HCT116 (cell line): Measurements from ENCODE around the gene TMEM150C. TPM values are rescaled to one million over a fixed set of nuclear protein-coding genes. Genes with fewer than 3 reads are reported as not detected.

ENCODE experiments used
- ATAC-seq: fragments of 200-7000 bp; cut with Tn5 transposase; 2 replicates; pipeline ENCODE4 v1.9.1; 2020; ENCODE audit warnings: mild to moderate bottlenecking, moderate library complexity
- BruUV-seq: library from RNA; stranded (reverse); fragments of 400-500 nt; replicated peaks from 2 replicates; lab custom pipeline; 2021; lab: Mats Ljungman, UMichigan
- CTCF ChIA-PET: fragments of 300-600 bp; sonication (Branson Sonifier 250); formaldehyde crosslinking; loops from one replicate; lab custom pipeline; 2021; ENCODE audit warnings: antibody characterized with exemption; lab: Charles Lee
- POLR2A ChIA-PET: fragments of 300-600, 350-600 bp; sonication (Branson Sonifier 250); formaldehyde crosslinking; loops from one replicate; lab custom pipeline; 2021; ENCODE audit warnings: antibody characterized with exemption; lab: Charles Lee
- RAD21 ChIA-PET, 2 experiments: fragments of 300-600 bp; sonication (Branson Sonifier 250); formaldehyde crosslinking; loops; one replicate each; lab custom pipeline; 2023; ENCODE audit warnings: low total read pairs in 2 of 2; ENCODE audit not compliant: uncharacterized antibody in 2 of 2, unreplicated experiment in 2 of 2, low non-redundant PET in 1 of 2; lab: Charles Lee
- DNase-seq: peaks from one replicate; pipeline ENCODE4 v3.0.0-alpha.2; 2010; ENCODE audit warnings: low read depth, low spot score
- H2AFZ ChIP-seq: fragments of 200-600 bp; shearing (Covaris generic), sonication (generic); 2 replicates; pipeline ENCODE4 v1.6.1; 2017; ENCODE audit warnings: low read depth, mixed run types, mixed read lengths, antibody characterized with exemption, low read length; ENCODE audit not compliant: poor library complexity, severe bottlenecking
- H3K27ac ChIP-seq: 2 replicates; pipeline ENCODE4 v1.5.1; 2012; ENCODE audit warnings: low read depth, low read length
- H3K27me3 ChIP-seq: fragments of 200-600 bp; sonication (generic); 2 replicates; pipeline ENCODE4 v1.6.1; 2016; ENCODE audit warnings: mixed run types, low read length, mixed read lengths; ENCODE audit not compliant: insufficient read depth
- H3K36me3 ChIP-seq, 2 experiments: fragments of 200-500 bp in 1 of 2; fragments of 200-600 bp in 1 of 2; sonication (Bioruptor generic) in 1 of 2; sonication (generic) in 1 of 2; 2 replicates each; pipeline versions ENCODE4 v1.5.1 to v1.6.1; 2014 to 2016; ENCODE audit warnings: low read length in 2 of 2, inconsistent platforms in 1 of 2, mixed read lengths in 1 of 2, mixed run types in 1 of 2; ENCODE audit not compliant: insufficient read depth in 2 of 2, control insufficient read depth in 1 of 2
- H3K4me1 ChIP-seq, 2 experiments: fragments of 200-600 bp in 1 of 2; sonication (generic) in 1 of 2; 2 replicates each; pipeline versions ENCODE4 v1.5.1 to v1.6.1; 2012 to 2017; ENCODE audit warnings: low read length in 2 of 2, inconsistent platforms in 1 of 2, mild to moderate bottlenecking in 1 of 2, mixed read lengths in 1 of 2, mixed run types in 1 of 2, moderate library complexity in 1 of 2; ENCODE audit not compliant: insufficient read depth in 2 of 2, control insufficient read depth in 1 of 2
- H3K4me2 ChIP-seq: fragments of 200-600 bp; sonication (generic); 2 replicates; pipeline ENCODE4 v1.6.1; 2017; ENCODE audit warnings: mixed run types, low read length, mixed read lengths
- H3K4me3 ChIP-seq, 2 experiments: fragments of 200-600 bp in 1 of 2; sonication (generic) in 1 of 2; replicated peaks in 1 of 2; 2 replicates each; pipeline ENCODE4 v1.5.1; 2011 to 2016; ENCODE audit warnings: low read length in 2 of 2, control low read depth in 1 of 2, low read depth in 1 of 2, mild to moderate bottlenecking in 1 of 2, mixed read lengths in 1 of 2, mixed run types in 1 of 2
- H3K79me2 ChIP-seq: fragments of 200-600 bp; sonication (generic); 2 replicates; pipeline ENCODE4 v1.6.1; 2017; ENCODE audit warnings: mild to moderate bottlenecking, mixed run types, low read length, moderate library complexity, mixed read lengths; ENCODE audit not compliant: insufficient read depth
- H3K9ac ChIP-seq: fragments of 200-600 bp; sonication (generic); 2 replicates; pipeline ENCODE4 v1.6.1; 2016; ENCODE audit warnings: low read length, mixed read lengths
- H3K9me2 ChIP-seq: fragments of 200-600 bp; sonication (generic), shearing (Covaris generic); 2 replicates; pipeline ENCODE4 v1.6.1; 2017; ENCODE audit warnings: mixed run types, mild to moderate bottlenecking, moderate library complexity; ENCODE audit not compliant: insufficient read depth
- H3K9me3 ChIP-seq, 2 experiments: fragments of 200-500 bp in 1 of 2; fragments of 200-600 bp in 1 of 2; sonication (Bioruptor generic) in 1 of 2; sonication (generic) in 1 of 2; 2 replicates each; pipeline ENCODE4 v1.6.1; 2014 to 2017; ENCODE audit warnings: low read length in 2 of 2, mixed read lengths in 2 of 2, inconsistent platforms in 1 of 2, low read depth in 1 of 2, mild to moderate bottlenecking in 1 of 2, mixed run types in 1 of 2, moderate library complexity in 1 of 2; ENCODE audit not compliant: control insufficient read depth in 1 of 2, insufficient read depth in 1 of 2
- H4K20me1 ChIP-seq: fragments of 200-600 bp; sonication (generic), shearing (Covaris generic); 2 replicates; pipeline ENCODE4 v1.6.1; 2017; ENCODE audit warnings: mixed run types, mild to moderate bottlenecking, moderate library complexity; ENCODE audit not compliant: insufficient read depth
- CBX3 ChIP-seq: IDR thresholded peaks from 2 replicates; pipeline ENCODE4 v1.6.1; 2012; ENCODE audit warnings: low read depth
- CEBPB ChIP-seq: IDR thresholded peaks from 2 replicates; pipeline ENCODE4 v1.6.1; 2012; ENCODE audit warnings: low read depth
- CTCF ChIP-seq, 3 experiments: fragments of 200-600 bp in 1 of 3; sonication (generic) in 1 of 3; IDR thresholded peaks in 2 of 3; conservative IDR thresholded peaks in 1 of 3; 2 replicates each; pipeline ENCODE4 v1.5.1; 2012 to 2017; ENCODE audit warnings: low read depth in 2 of 3, low read length in 2 of 3, antibody characterized with exemption in 1 of 3, borderline replicate concordance in 1 of 3, control low read depth in 1 of 3, mild to moderate bottlenecking in 1 of 3, mixed read lengths in 1 of 3, mixed run types in 1 of 3, moderate library complexity in 1 of 3; ENCODE audit not compliant: insufficient read depth in 1 of 3
- EZH2 ChIP-seq: fragments of 200-600 bp; sonication (generic); IDR thresholded peaks from 2 replicates; pipeline ENCODE4 v1.6.1; 2017; ENCODE audit warnings: antibody characterized with exemption, mixed run types
- FOSL1 ChIP-seq: IDR thresholded peaks from 2 replicates; pipeline ENCODE4 v1.6.1; 2012; ENCODE audit warnings: low read depth
- POLR2A ChIP-seq: IDR thresholded peaks from 2 replicates; pipeline ENCODE4 v1.7.0; 2011; ENCODE audit warnings: borderline replicate concordance; ENCODE audit not compliant: insufficient read depth, insufficient read length; ENCODE audit errors: extremely low read depth
- POLR2AphosphoS5 ChIP-seq: IDR thresholded peaks from 2 replicates; pipeline ENCODE4 v1.6.1; 2011; ENCODE audit warnings: mild to moderate bottlenecking, low read depth, low read length, moderate library complexity
- RAD21 ChIP-seq: IDR thresholded peaks from 2 replicates; pipeline ENCODE4 v1.6.1; 2012; ENCODE audit warnings: low read depth, mild to moderate bottlenecking
- SIN3A ChIP-seq: IDR thresholded peaks from 2 replicates; pipeline ENCODE4 v1.6.1; 2012; ENCODE audit warnings: low read depth
- YY1 ChIP-seq: IDR thresholded peaks from 2 replicates; pipeline ENCODE4 v1.6.1; 2011; ENCODE audit warnings: low read length, low read depth, moderate library complexity, mild to moderate bottlenecking; ENCODE audit not compliant: insufficient replicate concordance; ENCODE audit errors: extremely low read depth
- ZNF274 ChIP-seq: fragments of 200-500 bp; sonication (Bioruptor generic); IDR thresholded peaks from 2 replicates; pipeline ENCODE4 v1.6.1; 2014; ENCODE audit warnings: mild to moderate bottlenecking, low read depth, low read length, inconsistent platforms
- intact Hi-C: fragments of 100-400 bp; cut with micrococcal nuclease; formaldehyde crosslinking; loops from 2 replicates; pipeline ENCODE4 v1.10.0; 2022
- total RNA-seq: library from RNA; stranded (reverse); gene quantifications from one replicate; pipeline ENCODE4 v1.2.1, GENCODE V29; 2021; ENCODE audit not compliant: unreplicated experiment
- TF ChIP-seq, protein P1 (sequence below): IDR thresholded peaks from 2 replicates; pipeline ENCODE4 v1.6.1; 2012; ENCODE audit warnings: low read depth

Gene TMEM150C
- total RNA-seq, 1 experiment from 2014 or later: 1.2 TPM

GRCh38 chr4:82493721-82494425 lies 67.9 kb downstream of the TMEM150C start:
- DNase-seq: no peak
- Histone ChIP-seq H2AFZ (no peak overlapping the region), H3K4me3 (no peak overlapping the region), H3K4me2 (no peak overlapping the region), H3K9me2 (no peaks in the 10 kb centered on the region), H3K27me3 (no peaks in the 10 kb centered on the region), H3K9me3 (no peaks in the 10 kb centered on the region), H3K9ac (no peak overlapping the region), H3K79me2 (no peaks in the 10 kb centered on the region)
- intact Hi-C loops: no loop called here
- RAD21 ChIA-PET: no interaction called here
- BruUV-seq: no TSS peak
- TF ChIP-seq YY1 (no peak), ZNF274 (no peak), POLR2A (no peak), EZH2 (no peak), CTCF (IDR thresholded peaks at IDR 0.05 in 2 of 3, conservative IDR thresholded peaks at IDR 0.05 in 1 of 3; ENCODE audit: borderline replicate concordance in 1 of 3, insufficient read depth in 1 of 3, low read depth in 2 of 3, low read length in 2 of 3) (no peak), CEBPB (no peak), FOSL1 (no peak), RAD21 (no peak), POLR2AphosphoS5 (no peak), SIN3A (no peak), CBX3 (no peak)
- TF ChIP-seq, protein P1, sequence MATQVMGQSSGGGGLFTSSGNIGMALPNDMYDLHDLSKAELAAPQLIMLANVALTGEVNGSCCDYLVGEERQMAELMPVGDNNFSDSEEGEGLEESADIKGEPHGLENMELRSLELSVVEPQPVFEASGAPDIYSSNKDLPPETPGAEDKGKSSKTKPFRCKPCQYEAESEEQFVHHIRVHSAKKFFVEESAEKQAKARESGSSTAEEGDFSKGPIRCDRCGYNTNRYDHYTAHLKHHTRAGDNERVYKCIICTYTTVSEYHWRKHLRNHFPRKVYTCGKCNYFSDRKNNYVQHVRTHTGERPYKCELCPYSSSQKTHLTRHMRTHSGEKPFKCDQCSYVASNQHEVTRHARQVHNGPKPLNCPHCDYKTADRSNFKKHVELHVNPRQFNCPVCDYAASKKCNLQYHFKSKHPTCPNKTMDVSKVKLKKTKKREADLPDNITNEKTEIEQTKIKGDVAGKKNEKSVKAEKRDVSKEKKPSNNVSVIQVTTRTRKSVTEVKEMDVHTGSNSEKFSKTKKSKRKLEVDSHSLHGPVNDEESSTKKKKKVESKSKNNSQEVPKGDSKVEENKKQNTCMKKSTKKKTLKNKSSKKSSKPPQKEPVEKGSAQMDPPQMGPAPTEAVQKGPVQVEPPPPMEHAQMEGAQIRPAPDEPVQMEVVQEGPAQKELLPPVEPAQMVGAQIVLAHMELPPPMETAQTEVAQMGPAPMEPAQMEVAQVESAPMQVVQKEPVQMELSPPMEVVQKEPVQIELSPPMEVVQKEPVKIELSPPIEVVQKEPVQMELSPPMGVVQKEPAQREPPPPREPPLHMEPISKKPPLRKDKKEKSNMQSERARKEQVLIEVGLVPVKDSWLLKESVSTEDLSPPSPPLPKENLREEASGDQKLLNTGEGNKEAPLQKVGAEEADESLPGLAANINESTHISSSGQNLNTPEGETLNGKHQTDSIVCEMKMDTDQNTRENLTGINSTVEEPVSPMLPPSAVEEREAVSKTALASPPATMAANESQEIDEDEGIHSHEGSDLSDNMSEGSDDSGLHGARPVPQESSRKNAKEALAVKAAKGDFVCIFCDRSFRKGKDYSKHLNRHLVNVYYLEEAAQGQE: no peak
- TF ChIP-seq, all 23 proteins: peak for 0
- CTCF ChIA-PET: no interaction called here
- H3K36me3 ChIP-seq: no peaks in the 10 kb centered on the region
- no peaks in the 10 kb centered on the region for H3K4me1 ChIP-seq
- no peaks in the 10 kb centered on the region for H4K20me1 ChIP-seq
- no peak for ATAC-seq
- POLR2A ChIA-PET: interaction anchor here (0.7 kb wide), 1 partner anchor 106 kb away, joined by 3 read pairs; no protein-coding TSS in a partner anchor
- H3K27ac ChIP-seq: no peak overlapping the region
